Cardiac muscle cell (in vitro differentiated cells and primary cell): Measurements from ENCODE around the gene PPM1K. TPM values are rescaled to one million over a fixed set of nuclear protein-coding genes. Genes with fewer than 3 reads are reported as not detected.

Source experiments
- DNase-seq, 2 donors: peaks; one replicate each; pipeline versions ENCODE4 v3.0.0 to v3.0.0-alpha.2; 2010 to 2017; ENCODE audit warnings: low read depth in 1 of 2, low spot score in 1 of 2
- H3K27ac ChIP-seq: fragments of 200-600 bp; sonication (generic); 2 replicates; pipeline ENCODE4 v1.5.1; 2016
- H3K27me3 ChIP-seq: fragments of 200-600 bp; sonication (generic); 2 replicates; pipeline ENCODE4 v1.6.0; 2016; ENCODE audit warnings: control low read depth
- H3K36me3 ChIP-seq: fragments of 200-600 bp; sonication (generic); 2 replicates; pipeline ENCODE4 v1.5.1; 2016; ENCODE audit warnings: control low read depth
- H3K4me1 ChIP-seq: fragments of 200-600 bp; sonication (generic); 2 replicates; pipeline ENCODE4 v1.8.1; 2017; ENCODE audit warnings: low read depth, mild to moderate bottlenecking, mixed run types
- H3K4me3 ChIP-seq: fragments of 200-600 bp; sonication (generic); 2 replicates; pipeline ENCODE4 v1.5.1; 2016; ENCODE audit warnings: mild to moderate bottlenecking
- H3K9me3 ChIP-seq: fragments of 200-600 bp; sonication (generic); 2 replicates; pipeline ENCODE4 v1.5.1; 2017; ENCODE audit warnings: low read depth, mild to moderate bottlenecking, control low read depth
- polyA plus RNA-seq: library from polyadenylated mRNA; unstranded; fragments of >200 nt; fragmentation: Nextera tagmentation; extraction: Ambion mirVana; gene quantifications from 2 replicates; pipeline ENCODE4 v1.2.1, GENCODE V29; 2016
- total RNA-seq: library from RNA; depleted of rRNA; stranded (reverse); fragments of >200 nt; gene quantifications from 2 replicates; pipeline ENCODE4 v1.2.3, GENCODE V29; 2016
- TF ChIP-seq, protein P1 (sequence below): IDR thresholded peaks from 2 replicates; pipeline ENCODE4 v1.5.1; 2012; ENCODE audit warnings: low read depth, mild to moderate bottlenecking, low read length

PPM1K gene
- total and polyA plus RNA-seq, 2 experiments from 2014 or later = 54.8 to 58.8 TPM

DNA sequence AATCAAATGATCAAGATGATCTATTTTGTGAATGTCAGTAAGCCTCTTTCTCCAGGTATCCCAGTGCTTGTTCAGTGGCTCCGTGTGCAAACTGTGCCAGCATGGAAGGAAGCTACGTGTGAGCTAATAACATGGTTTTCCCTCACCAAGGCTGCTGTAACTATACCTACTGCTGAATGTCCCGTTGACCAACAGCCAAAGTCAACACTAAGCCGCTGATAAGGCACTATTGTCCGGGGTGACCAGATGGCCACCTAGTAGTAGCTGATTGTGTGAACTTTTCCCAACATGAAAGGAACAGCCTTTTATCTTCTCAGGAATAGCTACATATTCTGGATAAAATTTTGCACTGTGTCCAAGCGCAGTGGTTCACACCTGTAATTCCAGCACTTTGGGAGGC lies 68.0 kb downstream of the PPM1K start:
- H3K36me3 ChIP-seq = no peaks in the 10 kb centered on the region
- H3K4me3 ChIP-seq = no peak overlapping the region
- no peaks in the 10 kb centered on the region for H3K27me3 ChIP-seq
- H3K9me3 ChIP-seq = no peaks in the 10 kb centered on the region
- DNase-seq = no peak
- H3K4me1 ChIP-seq = no peaks in the 10 kb centered on the region
- H3K27ac ChIP-seq = no peak overlapping the region
- TF ChIP-seq, protein P1, sequence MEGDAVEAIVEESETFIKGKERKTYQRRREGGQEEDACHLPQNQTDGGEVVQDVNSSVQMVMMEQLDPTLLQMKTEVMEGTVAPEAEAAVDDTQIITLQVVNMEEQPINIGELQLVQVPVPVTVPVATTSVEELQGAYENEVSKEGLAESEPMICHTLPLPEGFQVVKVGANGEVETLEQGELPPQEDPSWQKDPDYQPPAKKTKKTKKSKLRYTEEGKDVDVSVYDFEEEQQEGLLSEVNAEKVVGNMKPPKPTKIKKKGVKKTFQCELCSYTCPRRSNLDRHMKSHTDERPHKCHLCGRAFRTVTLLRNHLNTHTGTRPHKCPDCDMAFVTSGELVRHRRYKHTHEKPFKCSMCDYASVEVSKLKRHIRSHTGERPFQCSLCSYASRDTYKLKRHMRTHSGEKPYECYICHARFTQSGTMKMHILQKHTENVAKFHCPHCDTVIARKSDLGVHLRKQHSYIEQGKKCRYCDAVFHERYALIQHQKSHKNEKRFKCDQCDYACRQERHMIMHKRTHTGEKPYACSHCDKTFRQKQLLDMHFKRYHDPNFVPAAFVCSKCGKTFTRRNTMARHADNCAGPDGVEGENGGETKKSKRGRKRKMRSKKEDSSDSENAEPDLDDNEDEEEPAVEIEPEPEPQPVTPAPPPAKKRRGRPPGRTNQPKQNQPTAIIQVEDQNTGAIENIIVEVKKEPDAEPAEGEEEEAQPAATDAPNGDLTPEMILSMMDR = no peak

DNA sequence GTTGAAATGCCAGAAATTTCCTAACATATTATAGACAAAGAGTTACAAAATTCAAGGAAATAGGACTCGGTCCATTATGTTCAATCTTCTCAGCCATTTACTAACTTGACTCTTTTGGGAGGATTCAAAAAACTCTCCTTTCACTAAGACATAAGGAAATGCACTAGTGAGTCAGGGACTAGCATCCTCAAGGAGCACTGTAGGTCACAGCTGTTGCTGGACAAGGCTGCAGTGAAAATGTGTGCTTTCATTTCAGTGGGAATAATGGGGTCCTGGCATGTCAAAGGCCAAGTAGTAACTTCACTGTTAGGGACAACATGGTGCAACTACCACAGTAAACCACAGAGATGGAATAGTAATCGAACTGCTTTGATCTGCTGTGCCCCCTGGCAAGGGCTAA lies 69.0 kb downstream of the PPM1K start:
- H3K9me3 ChIP-seq = no peaks in the 10 kb centered on the region
- no peak overlapping the region for H3K27ac ChIP-seq
- H3K36me3 ChIP-seq = no peaks in the 10 kb centered on the region
- TF ChIP-seq, protein P1 = no peak
- no peaks in the 10 kb centered on the region for H3K4me1 ChIP-seq
- H3K4me3 ChIP-seq = no peak overlapping the region
- no peak for DNase-seq
- H3K27me3 ChIP-seq = no peaks in the 10 kb centered on the region

DNA sequence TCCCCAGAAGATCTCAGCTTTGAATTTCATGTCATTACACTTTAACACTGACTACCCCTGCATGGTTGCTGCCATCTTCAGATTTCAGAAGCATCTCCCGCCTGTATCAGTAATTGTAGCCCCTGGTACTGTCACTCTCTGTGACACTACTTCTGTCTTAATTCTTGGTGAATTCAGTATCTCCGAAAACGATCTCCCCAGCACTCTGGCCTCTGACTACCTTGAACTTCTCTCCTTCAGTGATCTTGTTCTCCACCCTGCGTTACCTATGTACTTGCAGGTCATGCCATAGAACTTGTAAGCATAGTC lies 72.2 kb downstream of the PPM1K start:
- DNase-seq = no peak
- TF ChIP-seq, protein P1 = no peak
- no peaks in the 10 kb centered on the region for H3K9me3 ChIP-seq
- no peak overlapping the region for H3K27ac ChIP-seq
- no peaks in the 10 kb centered on the region for H3K4me1 ChIP-seq
- H3K4me3 ChIP-seq = no peak overlapping the region
- no peaks in the 10 kb centered on the region for H3K27me3 ChIP-seq
- no peaks in the 10 kb centered on the region for H3K36me3 ChIP-seq

DNA sequence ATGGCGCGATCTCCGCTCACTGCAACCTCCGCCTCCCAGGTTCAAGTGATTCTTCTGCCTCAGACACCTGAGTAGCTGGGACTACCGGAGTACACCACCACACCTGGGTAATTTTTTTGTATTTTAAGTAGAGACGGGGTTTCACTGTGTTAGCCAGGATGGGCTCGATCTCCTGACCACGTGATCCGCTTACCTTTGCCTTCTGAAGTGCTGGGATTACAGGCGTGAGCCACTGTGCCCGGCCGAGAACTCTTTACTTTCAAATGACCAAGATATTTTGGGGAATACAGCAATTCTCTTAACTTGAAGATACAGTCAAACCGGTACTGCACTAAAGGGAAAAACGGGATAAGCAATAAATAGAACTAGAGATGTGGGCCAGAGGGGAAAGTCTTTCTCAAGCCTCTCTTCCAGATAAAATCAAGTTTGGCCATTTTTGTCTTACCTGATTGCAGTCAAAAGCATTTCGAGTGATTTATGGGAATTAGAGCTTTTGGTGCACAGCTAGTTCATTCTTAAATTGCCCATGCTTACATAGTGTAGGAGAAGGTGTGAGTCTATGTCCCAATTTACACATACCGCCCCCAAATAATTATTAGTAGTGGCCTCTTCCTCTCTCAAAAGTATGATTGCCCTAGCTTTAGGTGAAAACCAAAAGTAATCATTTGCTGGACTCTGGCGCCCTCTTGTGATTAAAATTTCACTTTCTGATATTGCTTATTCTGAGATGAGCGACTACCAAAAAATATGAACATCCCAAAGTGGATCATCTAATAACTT lies 72.7 kb downstream of the PPM1K start:
- no peak overlapping the region for H3K4me3 ChIP-seq
- no peaks in the 10 kb centered on the region for H3K27me3 ChIP-seq
- H3K9me3 ChIP-seq = no peaks in the 10 kb centered on the region
- TF ChIP-seq, protein P1 = peak; percentile 53
- no peaks in the 10 kb centered on the region for H3K36me3 ChIP-seq
- no peaks in the 10 kb centered on the region for H3K4me1 ChIP-seq
- DNase-seq = peak; percentile 59 to 73
- no peak overlapping the region for H3K27ac ChIP-seq

DNA sequence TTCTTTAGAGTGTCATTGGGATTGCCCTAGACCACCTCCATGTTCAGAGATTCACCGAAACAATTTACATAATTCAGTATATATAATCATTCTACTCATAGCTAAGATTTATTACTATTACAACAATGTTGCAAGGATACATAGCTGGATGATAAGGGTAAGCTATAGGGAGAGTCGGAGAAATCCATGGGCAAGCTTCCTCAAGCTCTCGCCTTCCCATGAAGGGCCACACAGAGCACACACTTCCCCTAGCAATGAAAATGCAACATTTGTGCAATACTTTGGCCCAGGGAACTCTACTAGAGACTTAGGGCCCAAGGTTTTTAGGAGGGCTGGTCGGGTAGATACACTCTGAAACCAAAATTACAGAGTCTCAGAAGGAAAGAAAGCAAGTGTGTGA lies 76.2 kb downstream of the PPM1K start:
- no peak overlapping the region for H3K4me3 ChIP-seq
- no peaks in the 10 kb centered on the region for H3K36me3 ChIP-seq
- H3K27ac ChIP-seq = no peak overlapping the region
- TF ChIP-seq, protein P1 = no peak
- H3K27me3 ChIP-seq = no peaks in the 10 kb centered on the region
- DNase-seq = no peak
- H3K9me3 ChIP-seq = no peaks in the 10 kb centered on the region
- H3K4me1 ChIP-seq = no peaks in the 10 kb centered on the region

Other genes starting within 250 kb of the PPM1K start
- 0.04 TPM in 1 of 2 replicates, not detected in the other for gene ABCG2, start 125.9 kb downstream of the PPM1K start, total RNA-seq
- not detected in 2 replicates for gene ABCG2, start 125.9 kb downstream of the PPM1K start, polyA plus RNA-seq
- gene HERC6, start 94.3 kb upstream of the PPM1K start, total RNA-seq = 11.5 and 18.5 TPM in 2 replicates
- gene HERC6, start 94.3 kb upstream of the PPM1K start, polyA plus RNA-seq = 7.7 and 11.6 TPM in 2 replicates
- 1.7 and 2.4 TPM in 2 replicates for gene HERC5, start 172.6 kb upstream of the PPM1K start, total RNA-seq
- 1.1 and 3.2 TPM in 2 replicates for gene HERC5, start 172.6 kb upstream of the PPM1K start, polyA plus RNA-seq
- 80.5 and 83.4 TPM in 2 replicates for gene PYURF, start 239.2 kb upstream of the PPM1K start, total RNA-seq
- 172 and 184 TPM in 2 replicates for gene PYURF, start 239.2 kb upstream of the PPM1K start, polyA plus RNA-seq